Aorta (tissue), 5 donors: ENCODE data around the gene P2RX1. TPM values are rescaled to one million over a fixed set of nuclear protein-coding genes. Genes with fewer than 3 reads are reported as not detected.
A peak's percentile ranks its signal among the peaks of the same experiment; 100 is the strongest.

Experiments used
- ATAC-seq: fragments of 200-7000 bp; cut with Tn5 transposase; one replicate; pipeline ENCODE4 v1.9.1; 2022; ENCODE audit warnings: moderate library complexity; ENCODE audit not compliant: low FRiP score
- DNase-seq, 2 donors: peaks; one replicate each; pipeline ENCODE4 v3.0.0-alpha.2; 2020
- H3K27ac ChIP-seq, 2 donors: one replicate each; pipeline ENCODE4 v1.5.1; 2013; ENCODE audit warnings: low read length in 2 of 2, mild to moderate bottlenecking in 2 of 2, moderate library complexity in 2 of 2, control low read depth in 1 of 2, inconsistent platforms in 1 of 2, low read depth in 1 of 2
- H3K27me3 ChIP-seq, 2 donors: one replicate each; pipeline ENCODE4 v1.6.1; 2013; ENCODE audit warnings: control low read depth in 1 of 2, low read length in 1 of 2, mild to moderate bottlenecking in 1 of 2, moderate library complexity in 1 of 2; ENCODE audit not compliant: insufficient read depth in 2 of 2, control insufficient read depth in 1 of 2
- H3K36me3 ChIP-seq, 2 donors: one replicate each; pipeline ENCODE4 v1.6.1; 2013; ENCODE audit warnings: control low read depth in 1 of 2, low read length in 1 of 2, mild to moderate bottlenecking in 1 of 2; ENCODE audit not compliant: insufficient read depth in 2 of 2, control insufficient read depth in 1 of 2
- H3K4me1 ChIP-seq, 2 donors: one replicate each; pipeline ENCODE4 v1.6.1; 2013; ENCODE audit warnings: low read length in 2 of 2, control low read depth in 1 of 2, mild to moderate bottlenecking in 1 of 2, moderate library complexity in 1 of 2; ENCODE audit not compliant: insufficient read depth in 2 of 2, control insufficient read depth in 1 of 2
- H3K4me3 ChIP-seq, 2 donors: one replicate each; pipeline ENCODE4 v1.5.1; 2013; ENCODE audit warnings: low read length in 2 of 2, control low read depth in 1 of 2, mild to moderate bottlenecking in 1 of 2
- H3K9me3 ChIP-seq: one replicate; pipeline ENCODE4 v1.6.1; 2013; ENCODE audit warnings: mild to moderate bottlenecking, low read length; ENCODE audit not compliant: control insufficient read depth
- whole genome bisulfite sequencing, 2 donors: extraction: QIAGEN DNeasy Blood & Tissue Kit; methylation state at CpG; one replicate each; pipeline ENCODE4 v1.1.7; 2013; 5-methylcytosine and 5-hydroxymethylcytosine counted together
- intact Hi-C, 2 donors: fragments of 100-400 bp; cut with DNase I; formaldehyde crosslinking; loops; one replicate each; pipeline versions ENCODE4 v1.14.2 to v1.15.0; 2022
- long read RNA-seq, 2 donors: library from polyadenylated mRNA; unstranded; transcript quantifications; one replicate each; pipeline ENCODE4 v2.0.0, GENCODE V29; 2020 to 2021
- polyA plus RNA-seq, 2 donors: library from polyadenylated mRNA; stranded (reverse); fragments of 200-250 nt; gene quantifications; one replicate each; pipeline ENCODE4 v1.2.3, GENCODE V29; 2013
- total RNA-seq, 2 donors: library from RNA; stranded (reverse); fragmentation: NEBNext Ultra II Directional; extraction: Animal tissue kit (Norgen Biotek cat#: 25700); gene quantifications; one replicate each; pipeline ENCODE4 v1.2.1, GENCODE V29; 2021
- donor health status: healthy with polysubstance abuse.
- donor health status: Bipolar disorder and iron deficiency.
- donor health status: DM: no; HTN: no; CAD: no.
- donor health status: DM: no; HTN: no; CAD: no.
- donor health status: DM: yes; HTN: yes; CAD: no.

P2RX1 gene
- total RNA-seq, result 1 to 10 TPM; 3.5 to 4.7 TPM
- 1 to 10 TPM in 1 of 2 donors, under 1 TPM in 1; 0.50 to 1.6 TPM for polyA plus RNA-seq
- long read RNA-seq, donor 1, transcript P2RX1-201 (12 exons, 2,697 nt), result major isoform, 7 of 24 reads
- long read RNA-seq, donor 1, partial matches to known transcripts, result 1 of 24 reads
- long read RNA-seq, donor 1, other reads (novel, unspliced or antisense), result 16 of 24 reads
- long read RNA-seq, donor 2, partial matches to known transcripts, result 0 of 4 reads
- long read RNA-seq, donor 2, other reads (novel, unspliced or antisense), result 4 of 4 reads

DNA sequence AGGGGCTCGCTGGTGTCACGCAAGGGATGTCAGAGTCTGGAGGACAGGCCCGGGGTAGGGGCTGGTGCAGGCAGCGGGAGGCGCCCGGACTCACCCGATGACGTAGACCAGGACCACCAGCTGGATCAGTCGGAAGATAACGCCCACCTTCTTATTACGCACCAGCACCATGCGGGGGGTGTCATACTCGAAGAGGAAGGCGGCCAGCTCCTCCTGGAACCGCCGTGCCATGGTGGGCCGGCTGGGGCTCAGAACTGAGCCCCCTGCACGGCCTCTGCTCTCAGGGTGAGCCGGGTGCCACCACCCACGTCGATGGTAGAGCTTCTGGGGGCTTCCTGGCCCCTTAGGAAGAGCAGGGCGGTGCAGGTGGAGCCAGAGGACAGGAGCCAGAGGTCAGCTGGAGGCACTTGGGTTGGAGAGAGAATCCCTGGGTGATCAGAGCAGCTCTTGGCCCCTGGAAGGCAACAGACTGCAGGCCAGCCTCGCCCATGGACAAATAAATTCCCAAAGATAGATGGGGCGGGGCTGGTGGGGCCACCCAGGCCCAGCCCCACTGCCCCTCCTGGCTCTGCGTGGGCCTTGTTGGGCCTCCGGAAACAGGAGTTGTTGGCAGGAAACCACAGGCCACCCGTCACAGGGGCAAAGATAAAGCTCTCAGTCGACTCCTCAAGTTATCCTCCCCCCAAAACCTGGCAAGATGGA is at the start of gene P2RX1:
Gene P2RX1, minus strand, starts transcription at position 471 of the 702 bp plus-strand sequence. Its CDS starts 240 bp downstream, at position 231.
- Histone ChIP-seq H3K4me1 (no peaks in the 10 kb centered on the region), H3K27me3 (no peaks in the 10 kb centered on the region), H3K9me3 (no peaks in the 10 kb centered on the region), H3K27ac (no peak within 1 kb of the TSS), H3K36me3 (no peaks in the 10 kb centered on the region), H3K4me3 (no peak within 1 kb of the TSS)
- DNase-seq (peak in 1 of 2 donors; percentile 76), ATAC-seq (no peak)
- 80 to 81% methylated on average over 28 of the region's 28 CpGs for WGBS, 2 donors
- intact Hi-C loops, result loop anchor here (2.0 to 5.0 kb wide), 3 partner anchors 46 to 159 kb away; partner anchors contain the start of gene ATP2A3 (in 1 of the 2)

DNA sequence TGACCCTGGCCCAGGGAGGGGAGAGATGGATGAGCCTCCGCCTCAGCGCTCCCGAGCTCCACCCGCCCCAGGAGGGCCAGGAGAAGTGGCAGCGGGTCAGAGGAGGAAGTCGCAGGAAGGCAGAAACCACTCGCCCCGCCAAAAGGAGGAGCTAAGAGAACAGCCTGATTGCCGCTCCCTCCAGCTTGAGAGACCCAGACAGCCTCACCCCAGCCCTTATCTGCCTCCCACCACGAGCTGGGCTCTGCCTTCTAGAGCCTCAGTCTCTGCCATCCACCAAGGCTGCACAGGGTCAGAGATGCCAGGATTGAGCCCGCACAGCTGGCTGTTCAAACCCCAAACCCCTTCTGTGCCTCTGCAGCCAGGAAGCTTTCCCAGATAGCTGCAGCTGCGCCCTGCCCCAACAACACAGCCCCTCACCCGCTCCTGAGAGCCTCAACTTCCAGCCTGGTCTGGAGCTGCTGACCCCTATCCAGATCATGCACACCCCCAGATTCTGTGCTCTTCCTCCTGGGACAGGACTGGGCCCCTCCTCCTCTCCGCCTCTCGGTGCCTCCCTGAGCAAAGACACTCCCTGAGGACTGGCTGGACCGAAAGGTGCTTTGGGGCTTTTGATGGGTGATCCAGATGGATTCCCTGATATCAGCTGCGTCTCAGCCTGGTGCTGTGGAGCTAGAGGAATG is 49.0 kb upstream of the P2RX1 start:
- WGBS, 2 donors, result 16 to 19% methylated on average over 14 to 17 of the region's 17 CpGs

DNA sequence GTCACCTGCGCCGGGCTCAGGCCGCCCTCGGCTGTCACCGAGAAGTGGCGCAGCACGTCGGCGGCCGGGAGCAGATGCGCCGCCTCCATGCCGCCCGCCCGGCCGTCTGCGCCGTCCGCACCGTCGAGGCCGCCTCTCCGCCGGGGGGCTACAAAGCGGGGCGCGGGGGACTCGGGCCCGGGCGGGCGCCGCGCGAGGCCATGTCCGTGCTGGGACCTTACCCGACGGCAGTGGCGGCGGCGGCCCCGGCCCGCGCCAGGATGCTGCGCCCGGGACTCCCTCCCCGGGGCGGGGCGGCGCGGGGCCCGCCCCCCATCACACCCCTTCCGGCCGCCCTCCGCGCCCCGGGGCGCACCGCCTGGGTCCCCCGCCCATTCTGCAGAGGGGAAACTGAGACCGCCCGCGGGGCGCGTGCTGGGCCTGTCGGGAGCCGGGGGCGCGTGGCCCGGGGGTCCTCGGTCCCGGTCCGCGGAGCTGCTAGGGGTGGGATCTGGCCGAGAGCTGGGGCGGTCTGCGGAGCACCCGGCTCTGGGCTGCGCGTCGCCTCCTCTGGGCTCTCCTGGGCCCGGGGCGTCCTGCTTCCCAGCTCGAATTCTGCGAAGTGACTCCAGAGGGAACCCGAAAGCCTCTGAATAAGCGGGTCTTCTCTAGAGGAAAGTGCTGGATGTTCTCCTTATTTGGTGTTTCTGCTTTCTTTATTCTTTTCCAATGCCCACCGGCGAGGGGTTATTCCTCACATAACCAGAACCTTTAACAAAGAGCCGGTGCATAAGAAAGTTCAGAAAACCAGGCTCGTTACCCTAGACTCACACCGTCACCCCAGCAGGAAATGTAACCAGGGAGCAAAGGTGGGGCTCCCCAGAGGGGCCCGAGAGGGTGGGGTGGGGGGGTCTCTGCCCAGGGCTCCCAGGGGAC is 48.2 kb upstream of the P2RX1 start, which contains the start of gene ATP2A3:
Gene ATP2A3, minus strand, starts transcription at position 235 of the 915 bp plus-strand sequence. Its CDS starts 146 bp downstream, at position 89.
- ATAC-seq (peak; percentile 76), DNase-seq (peak in 1 of 2 donors; percentile 85)
- Histone ChIP-seq H3K4me3 (peak within 1 kb of the TSS; percentile 60 to 75), H3K4me1 (no peaks in the 10 kb centered on the region), H3K27ac (peak within 1 kb of the TSS; percentile 2 to 48), H3K27me3 (no peaks in the 10 kb centered on the region), H3K9me3 (no peaks in the 10 kb centered on the region), H3K36me3 (no peaks in the 10 kb centered on the region)
- intact Hi-C loops, result loop anchor here in 1 of 2 donors (5.0 kb wide), 1 partner anchor 47 kb away; the partner anchor contains the start of gene P2RX1
- 0 to 1% methylated on average over 65 to 92 of the region's 92 CpGs for WGBS, 2 donors

More for the DNA sequence above, 49.0 kb upstream of the P2RX1 start:
- H3K36me3 ChIP-seq, result no peaks in the 10 kb centered on the region
- DNase-seq, result peak; percentile 85 to 86
- intact Hi-C loops, result no loop called here
- H3K4me3 ChIP-seq, result peak overlapping the region in 1 of 2 donors; percentile 60
- peak; percentile 70 for ATAC-seq
- no peaks in the 10 kb centered on the region for H3K4me1 ChIP-seq
- H3K27me3 ChIP-seq, result no peaks in the 10 kb centered on the region
- peak overlapping the region in 1 of 2 donors; percentile 48 for H3K27ac ChIP-seq
- no peaks in the 10 kb centered on the region for H3K9me3 ChIP-seq

DNA sequence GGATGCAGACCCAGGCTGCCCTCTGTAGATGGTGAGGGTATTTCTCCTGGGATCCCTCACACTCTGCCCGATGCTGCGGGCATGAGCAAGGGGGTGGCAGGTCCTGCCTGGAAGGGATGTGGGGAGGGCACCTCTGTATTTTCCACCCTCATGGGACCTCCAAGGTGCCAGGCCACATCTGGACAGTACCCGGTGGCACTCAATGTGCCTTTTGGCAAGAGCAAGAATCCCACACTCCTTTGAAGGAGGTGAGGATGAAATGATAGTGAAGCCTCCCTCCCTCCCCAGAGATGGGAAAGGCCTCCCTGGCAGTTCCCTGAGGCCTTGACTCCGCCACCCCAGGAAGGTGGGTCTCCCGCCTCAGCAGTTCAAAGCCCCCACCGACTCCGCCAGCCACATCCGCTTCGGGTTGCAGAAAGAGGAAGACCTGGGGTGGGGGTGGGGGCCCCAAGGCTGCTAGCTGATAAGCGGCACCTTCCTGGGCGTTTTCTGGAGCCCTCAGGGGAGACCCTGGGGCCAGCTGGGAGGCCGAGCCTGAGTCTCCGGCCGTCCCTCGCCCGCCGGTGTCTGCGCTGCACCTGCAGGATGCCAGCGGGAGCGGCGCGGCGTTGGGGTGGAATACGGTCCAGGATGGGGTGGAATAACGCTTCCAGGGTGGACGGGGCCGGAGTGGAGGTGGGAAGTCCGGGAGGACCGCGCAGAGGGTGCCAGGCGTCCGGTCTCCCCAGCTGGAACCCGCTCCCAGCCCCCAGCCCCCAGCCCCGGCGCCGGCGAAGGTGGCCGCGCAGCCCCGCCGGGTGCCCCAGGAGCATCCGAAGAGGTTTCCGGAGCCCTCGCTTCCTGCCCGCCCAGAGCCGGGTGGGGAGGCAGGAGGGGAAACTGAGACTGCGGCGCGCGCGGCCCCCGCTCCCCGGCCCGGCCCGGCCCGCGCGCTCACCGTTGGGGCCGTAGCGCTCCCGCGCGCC is 47.3 kb upstream of the P2RX1 start:
- H3K4me1 ChIP-seq, result no peaks in the 10 kb centered on the region
- H3K36me3 ChIP-seq, result no peaks in the 10 kb centered on the region
- peak overlapping the region; percentile 60 to 75 for H3K4me3 ChIP-seq
- intact Hi-C loops, result loop anchor here in 1 of 2 donors (2.0 to 5.0 kb wide), 2 partner anchors 41 to 46 kb away; partner anchors contain the start of gene P2RX1
- no peaks in the 10 kb centered on the region for H3K9me3 ChIP-seq
- 1% methylated on average over 42 to 64 of the region's 64 CpGs for WGBS, 2 donors
- H3K27ac ChIP-seq, result no peak overlapping the region
- no peaks in the 10 kb centered on the region for H3K27me3 ChIP-seq
- DNase-seq (peak in 1 of 2 donors; percentile 64), ATAC-seq (no peak)

DNA sequence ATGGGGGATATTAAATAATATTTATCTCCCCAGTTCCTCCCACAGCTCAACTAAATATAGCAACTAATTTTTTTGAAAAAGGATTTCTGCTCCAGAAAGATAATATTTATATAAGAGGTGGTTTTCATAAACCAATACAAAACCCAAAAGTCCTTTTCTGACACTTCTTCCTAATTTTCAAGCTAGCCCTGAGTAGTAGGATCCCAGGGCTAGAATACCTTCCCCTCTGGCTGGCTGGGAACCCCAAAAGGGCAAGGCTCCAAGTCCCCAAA is 46.6 kb upstream of the P2RX1 start:
- DNase-seq, result no peak
- Histone ChIP-seq H3K36me3 (no peaks in the 10 kb centered on the region), H3K4me1 (no peaks in the 10 kb centered on the region), H3K27me3 (no peaks in the 10 kb centered on the region), H3K4me3 (peak overlapping the region in 1 of 2 donors; percentile 60), H3K27ac (no peak overlapping the region), H3K9me3 (no peaks in the 10 kb centered on the region)
- intact Hi-C loops, result loop anchor here in 1 of 2 donors (2.0 to 5.0 kb wide), 2 partner anchors 42 to 46 kb away; partner anchors contain the start of gene P2RX1
- no peak for ATAC-seq

DNA sequence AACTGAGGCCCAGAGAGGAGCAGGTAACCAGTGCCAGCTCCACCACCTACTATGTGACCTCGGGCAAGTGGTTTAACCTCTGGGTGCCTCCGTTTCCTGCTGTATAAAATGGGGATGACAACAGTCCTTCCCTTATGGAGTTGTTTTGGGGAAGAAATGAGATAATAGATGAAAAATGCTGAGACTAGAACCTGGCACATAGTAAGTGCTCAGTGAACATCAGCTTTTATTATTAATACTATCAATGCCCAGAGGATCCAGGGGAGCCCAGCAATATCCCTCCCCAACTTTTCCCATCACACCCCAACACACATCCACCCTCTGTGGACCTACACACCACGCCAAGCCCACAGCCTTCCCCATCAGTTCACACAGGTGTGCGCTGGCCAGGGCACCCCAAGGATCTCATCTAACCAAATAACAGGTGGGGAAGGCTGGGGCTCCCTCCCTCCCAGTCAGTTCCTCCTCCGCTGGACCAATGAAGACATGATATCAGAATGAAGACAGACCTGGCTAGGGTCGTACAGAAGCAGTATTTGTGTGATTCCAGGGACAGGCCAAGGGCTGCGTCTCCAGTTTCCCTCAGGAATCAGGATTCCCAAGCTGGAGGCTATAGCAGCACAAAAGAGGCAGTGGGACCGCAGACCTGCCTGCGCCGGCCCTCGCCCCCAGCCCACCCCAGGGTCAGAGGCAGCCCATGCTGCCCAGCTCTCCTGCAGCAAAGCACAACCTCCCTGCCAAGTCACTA is 46.1 kb upstream of the P2RX1 start:
- intact Hi-C loops, result loop anchor here in 1 of 2 donors (2.0 to 5.0 kb wide), 2 partner anchors 42 to 45 kb away; partner anchors contain the start of gene P2RX1
- DNase-seq (no peak), ATAC-seq (no peak)
- Histone ChIP-seq H3K4me1 (no peaks in the 10 kb centered on the region), H3K9me3 (no peaks in the 10 kb centered on the region), H3K4me3 (no peak overlapping the region), H3K27me3 (no peaks in the 10 kb centered on the region), H3K27ac (no peak overlapping the region), H3K36me3 (no peaks in the 10 kb centered on the region)
- WGBS, 2 donors, result 40 to 41% methylated on average over 11 of the region's 11 CpGs

DNA sequence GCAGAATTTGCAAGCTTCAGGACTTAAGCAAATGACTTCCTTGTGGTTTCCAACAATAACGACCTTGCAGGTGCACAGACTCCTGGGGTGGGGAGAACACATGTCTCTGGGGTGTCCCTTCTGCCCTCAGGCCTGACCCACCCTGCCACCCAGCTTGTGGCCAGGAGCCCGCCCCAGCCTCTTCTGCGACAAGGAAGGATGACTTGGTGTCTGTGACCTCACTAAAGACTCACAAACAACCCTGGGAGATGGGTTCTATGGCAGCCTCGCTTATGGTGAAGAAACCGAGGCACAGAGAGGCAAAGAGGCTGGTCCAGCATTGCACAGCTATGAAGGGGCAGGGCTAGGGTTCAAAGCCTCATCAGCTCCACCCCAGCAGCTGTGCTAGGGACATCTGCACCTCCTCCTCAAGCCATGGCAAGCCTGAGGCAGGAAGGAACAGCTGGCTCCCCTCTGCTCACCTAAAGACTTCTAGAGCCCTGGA is 45.3 kb upstream of the P2RX1 start:
- no peak for ATAC-seq
- Histone ChIP-seq H3K27ac (no peak overlapping the region), H3K4me1 (no peaks in the 10 kb centered on the region), H3K27me3 (no peaks in the 10 kb centered on the region), H3K9me3 (no peaks in the 10 kb centered on the region), H3K36me3 (no peaks in the 10 kb centered on the region), H3K4me3 (no peak overlapping the region)
- no peak for DNase-seq
- WGBS, 2 donors, result 72 to 76% methylated on average over 5 of the region's 5 CpGs
- intact Hi-C loops, result loop anchor here in 1 of 2 donors (2.0 to 5.0 kb wide), 2 partner anchors 43 to 44 kb away; partner anchors contain the start of gene P2RX1
